Jurkat, Clone E6-1 (cell line): ENCODE data around the gene CCDC110. TPM values are rescaled to one million over a fixed set of nuclear protein-coding genes. Genes with fewer than 3 reads are reported as not detected.
A peak's percentile ranks its signal among the peaks of the same experiment; 100 is the strongest.
"Not testable (repeated sequence)": the region's sequence is repeated elsewhere in the genome, so short reads cannot be mapped to it uniquely, and the experiment has no call there.

Experiments
- DNase-seq: peaks from one replicate; pipeline ENCODE4 v3.0.0-alpha.2; 2011; ENCODE audit warnings: low read depth, low spot score
- H3K4me3 ChIP-seq: 2 replicates; pipeline ENCODE4 v1.5.1; 2011; ENCODE audit warnings: mild to moderate bottlenecking, low read length, control low read depth, moderate library complexity
- polyA plus RNA-seq: library from polyadenylated mRNA; unstranded; fragments of >200 nt; gene quantifications from one replicate; pipeline ENCODE4 v1.2.1, GENCODE V29; 2012; ENCODE audit warnings: missing spikeins; ENCODE audit not compliant: insufficient read length, insufficient read depth

CCDC110 gene
- polyA plus RNA-seq, result not detected

DNA sequence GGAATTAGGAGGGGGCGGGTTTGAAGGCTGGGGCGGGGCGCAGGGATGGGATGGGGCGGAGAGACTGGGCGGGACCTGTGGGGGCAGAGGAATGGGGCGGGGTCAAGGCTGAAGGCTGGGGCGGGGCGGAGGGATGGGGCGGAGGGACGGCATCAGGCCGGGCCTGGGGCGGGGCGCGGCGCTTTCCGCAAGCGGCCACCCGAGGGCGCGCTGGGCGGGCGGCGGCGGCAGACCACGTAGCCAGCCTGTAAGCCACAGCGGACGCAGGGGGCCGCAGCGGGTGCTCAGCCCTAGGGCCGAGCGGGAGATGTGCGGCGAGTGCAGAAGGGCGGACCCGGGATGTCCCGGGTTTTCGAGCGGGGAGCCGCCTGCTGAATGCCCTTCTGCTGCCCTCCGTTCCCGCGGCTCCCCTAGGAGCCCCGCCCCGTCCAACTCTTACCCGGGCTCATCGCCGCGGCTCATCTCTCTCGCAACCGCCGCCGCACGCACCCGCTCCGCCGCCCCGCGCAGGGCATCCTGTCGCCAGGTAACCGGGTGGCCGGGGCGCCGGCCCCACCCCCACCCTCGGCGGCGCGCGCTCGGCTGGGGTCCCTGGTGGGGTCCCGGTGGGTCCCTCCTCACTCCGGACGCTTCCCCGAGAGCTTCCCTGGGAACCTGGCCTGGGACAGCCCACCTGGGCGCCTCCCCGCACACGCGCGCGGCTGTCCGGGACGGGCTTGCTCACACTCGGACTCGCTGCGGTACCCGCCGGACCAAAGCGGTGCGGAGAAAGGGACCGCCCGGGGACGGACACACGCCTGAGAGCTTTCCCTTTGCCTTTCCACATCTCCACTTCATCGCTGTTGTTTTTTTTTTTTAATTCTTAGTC lies at the start of gene CCDC110:
CCDC110 (minus strand) TSS at position 499 of the 868 bp plus-strand sequence; CDS start at position 449, 50 bp downstream.
- H3K4me3 ChIP-seq, result peak within 1 kb of the TSS; percentile 57
- DNase-seq, result peak; percentile 82

DNA sequence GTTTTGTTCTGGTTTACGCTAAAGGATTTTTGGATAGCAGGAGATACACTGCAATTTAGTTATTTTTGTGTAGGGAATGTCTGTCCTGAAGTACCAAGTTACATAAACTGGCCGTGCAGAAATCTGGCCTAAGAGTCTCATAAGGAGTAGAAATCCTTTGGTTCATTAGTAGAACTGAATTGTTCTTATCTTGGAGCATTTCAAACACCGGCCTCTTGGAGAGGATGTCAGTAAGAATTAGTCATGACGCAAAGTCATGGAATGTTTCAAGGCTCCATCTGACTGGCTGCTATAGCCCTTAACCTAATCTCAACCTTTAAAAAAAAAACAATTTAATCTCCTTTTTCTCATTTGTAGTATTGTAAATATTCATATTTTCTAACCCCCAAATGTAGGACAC lies 48.6 kb upstream of the CCDC110 start:
- DNase-seq, result no peak
- H3K4me3 ChIP-seq, result no peak overlapping the region

DNA sequence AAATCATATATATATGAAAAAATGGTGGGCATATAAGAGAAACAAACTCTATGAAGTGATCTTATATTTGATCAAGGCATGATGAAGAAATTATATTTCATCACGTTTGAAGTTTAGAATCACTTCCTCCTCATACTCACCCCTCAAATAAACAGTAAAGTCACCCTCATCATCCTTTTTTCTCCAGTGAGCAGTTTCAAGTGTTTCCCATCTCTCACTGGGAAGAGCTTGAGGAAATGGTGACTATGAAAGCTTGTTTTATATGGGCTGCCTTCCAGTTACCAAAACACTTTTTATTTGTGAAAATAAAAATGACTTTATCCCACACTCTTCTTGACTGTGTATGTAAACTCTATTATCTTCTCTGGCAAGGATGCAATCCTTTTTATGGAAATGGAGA lies 47.0 kb upstream of the CCDC110 start:
- no peak for DNase-seq
- H3K4me3 ChIP-seq, result no peak overlapping the region

DNA sequence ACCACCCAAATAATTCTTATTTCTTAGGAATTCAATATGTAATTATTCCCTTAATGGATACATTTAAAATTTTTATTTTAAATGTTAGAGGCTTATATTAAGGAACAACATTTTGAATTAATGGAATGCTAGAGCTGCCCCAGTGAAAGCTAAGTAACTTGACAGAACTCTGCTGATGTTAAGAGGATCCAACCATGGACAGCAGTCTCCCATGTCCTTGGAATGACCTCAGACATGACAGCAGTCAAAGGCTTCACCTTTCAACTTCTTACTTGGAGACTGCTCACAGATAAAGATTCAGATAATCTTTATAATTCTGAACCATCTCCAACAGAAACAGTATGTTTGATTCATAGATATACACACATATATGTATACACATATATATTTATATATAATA lies 46.5 kb upstream of the CCDC110 start:
- no peak for DNase-seq
- no peak overlapping the region for H3K4me3 ChIP-seq

DNA sequence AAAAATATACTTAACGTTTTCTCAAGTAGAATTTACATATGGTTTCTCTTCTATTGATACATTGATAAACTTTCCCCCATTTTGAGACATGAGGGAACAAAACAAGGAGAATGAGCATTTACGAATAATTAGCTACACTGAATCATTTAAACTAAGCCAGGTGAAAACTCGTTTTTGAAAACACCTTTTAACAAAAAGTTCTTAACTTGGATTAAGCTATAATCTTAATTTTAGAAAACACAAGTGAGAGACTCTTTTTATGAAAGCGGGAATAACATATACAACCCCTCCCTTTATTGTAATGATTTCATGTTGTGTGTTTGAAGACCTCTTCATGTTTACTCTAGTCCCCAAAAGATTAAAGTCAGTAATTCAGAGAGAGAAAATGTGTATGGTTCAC lies 43.7 kb upstream of the CCDC110 start:
- no peak overlapping the region for H3K4me3 ChIP-seq
- no peak for DNase-seq

DNA sequence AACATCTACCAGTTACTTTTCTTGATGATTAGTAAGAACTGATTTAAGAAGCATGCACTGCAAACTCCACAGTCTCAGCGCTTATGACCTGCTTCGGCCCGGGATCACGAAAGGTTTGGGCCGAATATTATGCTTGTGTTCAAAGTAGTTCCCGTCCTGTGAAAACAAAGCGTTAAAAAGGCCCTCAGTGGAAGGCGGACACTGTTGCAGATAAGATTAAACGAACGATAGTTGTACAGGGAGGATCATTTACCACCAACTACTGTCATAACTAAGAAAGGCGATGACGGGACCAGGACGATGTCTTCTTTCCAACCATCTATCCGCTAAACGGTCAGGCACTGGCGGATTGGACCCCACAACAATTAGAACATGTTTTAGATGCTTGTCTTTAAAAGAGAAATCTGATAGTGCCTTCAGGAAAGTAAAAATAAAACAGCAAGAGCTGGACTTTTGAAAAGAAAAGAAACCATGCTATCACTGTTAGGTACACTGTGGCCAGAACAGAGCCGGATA lies 42.7 kb upstream of the CCDC110 start:
- H3K4me3 ChIP-seq, result no peak overlapping the region
- DNase-seq, result no peak

DNA sequence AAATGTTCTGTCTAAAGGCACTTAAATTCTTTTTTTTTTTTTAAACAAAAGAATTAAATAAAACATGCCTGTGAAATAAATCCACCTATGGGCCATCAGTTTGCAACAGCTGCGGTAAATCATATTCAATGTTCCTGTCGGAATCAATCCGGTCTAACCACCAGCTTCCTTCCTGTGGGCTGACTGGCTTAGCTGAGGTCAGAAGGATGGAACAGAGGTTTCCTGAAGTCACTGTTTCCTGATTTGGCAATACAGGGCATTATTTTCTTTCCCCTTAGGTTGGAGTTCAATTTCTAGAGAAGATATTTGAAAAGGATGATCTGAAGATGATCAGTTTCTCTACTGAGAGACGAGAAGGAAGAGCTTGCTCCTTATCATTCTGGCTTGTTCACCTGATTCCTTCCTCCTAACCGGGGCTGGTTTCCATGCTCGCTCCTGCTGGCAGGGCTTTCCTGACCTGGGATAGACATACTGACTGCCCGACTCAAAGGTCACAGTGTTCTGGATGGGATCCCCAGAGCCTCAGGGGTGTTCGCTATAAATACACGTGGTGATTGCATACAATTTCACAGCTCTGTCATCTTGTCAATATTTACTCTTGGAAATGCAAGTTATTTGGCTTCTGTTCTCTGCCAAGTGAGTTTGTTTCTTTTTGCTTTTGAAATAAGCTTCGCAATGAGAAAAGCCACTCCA lies 42.1 kb upstream of the CCDC110 start:
- no peak overlapping the region for H3K4me3 ChIP-seq
- DNase-seq, result peak; percentile 35

DNA sequence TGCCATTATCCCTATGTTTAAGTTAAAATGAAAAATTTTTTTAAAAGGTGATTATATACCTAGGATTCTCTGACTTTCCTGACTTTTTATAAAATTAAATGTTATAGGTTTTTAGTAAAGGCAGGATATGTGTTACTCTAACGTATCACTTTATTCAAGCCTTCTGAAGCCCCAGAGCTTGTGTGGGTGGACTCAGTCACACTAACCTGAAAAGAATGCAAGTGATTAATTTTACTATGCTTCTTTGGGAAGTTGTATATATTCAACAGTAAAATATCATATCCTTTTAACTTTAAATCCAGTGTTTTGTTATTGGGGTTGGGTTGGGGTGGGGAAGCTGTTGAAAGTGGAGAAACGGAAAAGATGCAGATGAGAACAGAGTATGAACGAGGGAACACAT lies 41.0 kb upstream of the CCDC110 start:
- no peak overlapping the region for H3K4me3 ChIP-seq

DNA sequence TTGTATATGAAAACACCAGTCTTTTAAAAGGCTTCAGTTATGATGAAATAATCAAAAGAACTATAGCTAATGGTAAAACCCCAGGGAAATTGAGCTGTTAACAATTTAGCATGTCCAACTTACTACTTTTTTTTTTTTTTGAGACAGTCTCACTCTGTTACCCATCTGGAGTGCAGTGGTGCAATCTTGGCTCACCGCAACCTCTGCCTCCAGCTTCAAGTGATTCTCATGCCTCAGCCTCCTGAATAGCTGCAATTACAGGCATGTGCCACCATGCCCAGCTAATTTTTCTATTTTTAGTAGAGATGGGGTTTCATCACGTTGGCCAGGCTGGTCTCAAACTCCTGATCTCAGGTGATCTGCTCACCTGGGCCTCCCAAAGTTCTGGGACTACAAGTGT lies 39.7 kb upstream of the CCDC110 start:
- not testable (repeated sequence) for DNase-seq, H3K4me3 ChIP-seq

More for the DNA sequence above, 41.0 kb upstream of the CCDC110 start:
- DNase-seq, result no peak

DNA sequence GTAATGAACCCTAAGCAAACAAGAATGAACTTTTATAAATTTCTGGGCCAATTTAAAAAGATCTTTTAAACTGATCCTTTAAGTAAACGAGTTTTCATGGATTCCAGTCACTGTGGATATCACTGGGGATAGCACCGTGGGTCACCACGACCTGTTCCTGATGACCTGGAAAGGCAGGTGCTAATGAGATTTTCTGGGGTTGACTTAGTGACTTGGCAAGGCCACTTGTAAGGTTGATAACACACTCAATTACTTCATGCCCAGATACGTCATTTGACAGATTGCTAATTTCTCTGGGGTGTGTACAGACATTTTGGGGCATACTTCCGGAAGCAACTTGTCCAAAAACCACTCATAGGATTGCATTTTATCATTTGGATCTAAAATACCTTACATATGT lies 39.3 kb upstream of the CCDC110 start:
- DNase-seq, result no peak
- no peak overlapping the region for H3K4me3 ChIP-seq

DNA sequence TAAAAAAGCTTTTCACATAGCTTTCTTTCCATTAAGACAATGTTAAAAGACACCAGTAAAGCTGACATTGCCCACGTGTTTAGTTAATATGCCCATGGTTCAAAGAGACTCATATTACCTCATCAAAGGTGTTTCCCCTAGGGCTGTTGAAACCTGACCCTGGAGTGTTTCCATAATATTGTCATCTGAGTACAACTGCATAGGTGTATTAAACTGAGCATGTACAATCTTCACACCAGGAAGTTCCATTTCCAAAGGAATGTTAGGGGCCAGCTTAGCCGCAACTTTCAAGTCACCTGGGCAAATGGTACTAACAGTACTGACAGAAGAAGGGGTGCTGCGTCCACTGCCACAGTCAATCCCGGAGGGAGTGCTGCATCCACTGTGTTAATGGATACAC lies 36.6 kb upstream of the CCDC110 start:
- no peak for DNase-seq
- no peak overlapping the region for H3K4me3 ChIP-seq

DNA sequence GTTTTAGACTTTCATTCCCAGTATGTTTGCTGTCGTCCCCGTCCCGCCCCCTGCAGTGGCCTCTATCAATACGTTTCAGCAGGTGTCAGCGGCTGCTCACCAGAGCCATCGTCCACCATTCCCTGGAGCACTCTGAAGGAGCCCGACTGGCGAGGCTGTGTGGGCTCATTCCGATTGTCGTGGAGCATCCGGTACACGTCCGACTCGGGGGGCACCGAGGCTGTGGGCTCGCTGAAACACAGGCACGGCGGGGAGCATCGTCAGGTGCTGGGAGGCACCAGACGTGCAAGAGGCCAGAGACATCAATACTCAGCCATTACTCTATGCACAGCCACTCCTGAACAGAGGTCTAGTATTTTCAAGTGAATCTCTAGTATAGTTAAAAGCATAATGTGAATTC lies 34.9 kb upstream of the CCDC110 start:
- DNase-seq, result no peak
- no peak overlapping the region for H3K4me3 ChIP-seq

DNA sequence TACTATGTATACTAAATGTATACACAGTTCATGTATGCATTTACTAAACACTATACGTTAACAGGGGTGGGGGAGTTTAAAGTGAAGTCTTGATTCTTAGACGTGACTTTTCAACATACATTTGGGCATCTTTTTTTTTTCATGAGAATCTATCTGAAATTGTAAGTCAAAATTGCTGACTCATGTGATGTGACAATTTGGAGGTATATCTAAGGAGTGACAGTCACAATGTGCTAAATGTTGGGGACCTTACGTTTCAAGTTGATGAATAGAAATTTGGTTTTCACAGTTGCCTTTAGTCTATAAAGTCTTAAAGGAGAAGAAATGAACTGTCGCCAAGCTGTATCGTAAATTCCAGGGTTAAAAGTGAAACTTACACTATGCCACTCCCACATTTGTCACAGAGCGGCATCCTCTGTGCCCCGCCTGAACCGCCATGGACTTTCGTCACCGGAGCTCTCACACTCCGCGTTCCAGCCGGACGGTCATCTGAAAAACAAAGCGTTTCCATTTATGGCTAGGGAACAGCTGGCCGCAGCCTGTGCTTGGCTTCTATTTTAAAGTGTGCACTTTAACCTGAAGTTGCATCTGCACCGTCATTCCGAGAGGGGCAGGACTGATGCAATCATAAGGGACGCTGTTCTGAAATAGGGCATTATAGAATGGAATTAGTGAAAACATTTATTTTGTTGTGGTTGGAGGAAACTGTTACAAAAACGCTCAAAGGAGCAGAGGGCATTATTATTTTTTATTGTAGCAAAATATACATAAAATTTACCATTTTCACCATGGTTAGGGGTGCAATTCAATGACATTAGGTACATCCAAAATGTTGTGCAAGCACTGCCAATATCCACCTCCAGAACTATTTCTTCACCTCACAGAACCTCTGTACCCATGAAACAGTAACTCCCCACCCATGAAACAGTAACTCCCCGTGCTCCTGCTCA lies 32.8 kb upstream of the CCDC110 start:
- DNase-seq, result no peak

DNA sequence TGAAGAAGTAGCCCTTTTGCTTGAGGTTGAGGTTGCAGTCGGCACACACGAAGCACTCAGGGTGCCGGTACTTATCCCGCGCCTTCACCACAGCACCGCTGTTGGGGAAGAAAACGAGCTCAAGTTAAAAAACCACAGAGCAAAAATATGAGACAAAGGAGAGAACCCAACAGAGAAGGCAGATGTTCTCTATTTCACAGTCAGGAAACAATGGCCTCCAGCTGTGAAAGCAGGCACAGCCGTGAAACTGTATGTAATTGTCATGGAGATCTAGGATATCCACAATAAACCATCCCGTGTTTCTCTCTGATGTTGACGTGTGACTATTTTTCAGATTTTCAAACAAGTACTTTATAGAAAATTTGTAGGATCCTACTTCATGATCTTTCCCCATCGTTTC lies 30.9 kb upstream of the CCDC110 start:
- H3K4me3 ChIP-seq, result no peak overlapping the region
- peak; percentile 17 for DNase-seq

More for the DNA sequence above, 32.8 kb upstream of the CCDC110 start:
- H3K4me3 ChIP-seq, result no peak overlapping the region

DNA sequence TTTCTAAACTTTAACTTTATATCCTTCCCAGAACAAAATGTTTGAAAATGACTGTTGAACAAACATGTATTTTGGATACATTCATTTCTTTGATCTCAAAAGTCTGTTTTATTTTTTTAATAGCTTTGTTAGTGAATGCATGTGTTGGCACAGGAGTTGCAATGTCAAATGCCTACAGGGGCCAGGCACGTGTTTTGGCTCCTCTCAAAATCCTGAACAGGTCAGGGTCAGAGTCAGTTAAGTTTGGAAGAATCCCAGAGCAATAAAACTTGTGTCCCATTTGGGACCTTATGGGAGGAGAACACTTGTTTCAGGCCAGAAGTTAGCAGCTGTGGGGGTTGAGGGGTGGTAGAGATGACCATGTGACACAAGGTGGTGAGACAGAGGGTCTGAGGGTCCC lies 29.0 kb upstream of the CCDC110 start:
- no peak overlapping the region for H3K4me3 ChIP-seq
- DNase-seq, result no peak

DNA sequence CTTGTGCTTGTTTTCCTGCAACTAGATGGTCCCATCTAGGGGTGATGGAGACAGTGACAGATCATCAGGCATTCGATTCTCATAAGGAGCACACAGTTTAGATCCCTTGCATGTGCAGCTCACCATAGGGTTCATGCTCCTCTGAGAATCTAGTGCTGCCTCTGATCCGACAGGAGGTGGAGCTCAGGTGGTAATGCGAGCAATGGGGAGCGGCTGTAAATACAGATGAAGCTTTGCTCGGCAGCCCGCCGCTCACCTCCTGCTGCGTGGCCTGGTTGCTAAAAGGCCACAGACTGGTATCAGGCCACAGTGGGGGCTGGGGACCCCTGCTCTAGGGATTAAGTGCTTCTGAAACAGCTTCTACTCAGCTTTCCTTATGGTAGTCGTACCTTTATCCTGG lies 28.5 kb upstream of the CCDC110 start:
- H3K4me3 ChIP-seq, result no peak overlapping the region
- DNase-seq, result no peak

DNA sequence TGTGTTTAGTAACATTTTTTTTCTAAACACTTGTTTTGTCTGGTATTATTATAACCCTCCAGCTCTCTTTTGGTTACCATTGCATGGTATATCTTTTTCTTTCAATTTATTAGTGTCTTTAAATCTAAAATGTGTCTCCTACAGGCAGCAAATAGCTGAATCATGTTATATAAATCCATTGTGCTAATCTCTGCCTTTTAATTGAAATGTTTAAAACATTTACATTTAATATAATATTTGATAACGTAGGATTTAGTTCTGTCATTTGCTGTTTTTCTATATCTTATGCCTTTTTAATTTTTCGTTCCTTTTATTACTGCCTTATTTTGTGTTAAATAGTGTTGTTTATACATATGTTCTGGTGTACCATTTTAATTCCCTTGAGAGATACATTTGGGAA lies 17.1 kb upstream of the CCDC110 start:
- no peak for DNase-seq
- H3K4me3 ChIP-seq, result no peak overlapping the region

DNA sequence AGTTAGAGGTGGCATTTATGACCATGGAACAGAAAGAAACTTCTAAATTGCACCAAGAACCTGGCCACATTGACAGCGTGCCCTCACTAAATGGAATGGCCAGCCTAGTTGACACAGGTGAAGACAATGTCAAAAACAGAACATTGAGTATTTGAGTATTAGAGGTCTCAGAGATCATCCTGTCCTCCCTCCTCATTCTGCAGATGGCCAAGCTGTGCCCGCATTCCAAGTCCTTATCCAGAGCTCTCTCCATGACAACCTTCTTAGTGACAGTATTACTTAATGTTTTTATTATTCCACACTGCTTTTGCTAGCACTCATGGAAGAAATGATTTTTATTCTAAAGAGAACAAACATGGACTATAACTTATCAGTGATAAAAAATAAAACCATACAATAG lies 9.9 kb upstream of the CCDC110 start:
- no peak overlapping the region for H3K4me3 ChIP-seq
- no peak for DNase-seq

DNA sequence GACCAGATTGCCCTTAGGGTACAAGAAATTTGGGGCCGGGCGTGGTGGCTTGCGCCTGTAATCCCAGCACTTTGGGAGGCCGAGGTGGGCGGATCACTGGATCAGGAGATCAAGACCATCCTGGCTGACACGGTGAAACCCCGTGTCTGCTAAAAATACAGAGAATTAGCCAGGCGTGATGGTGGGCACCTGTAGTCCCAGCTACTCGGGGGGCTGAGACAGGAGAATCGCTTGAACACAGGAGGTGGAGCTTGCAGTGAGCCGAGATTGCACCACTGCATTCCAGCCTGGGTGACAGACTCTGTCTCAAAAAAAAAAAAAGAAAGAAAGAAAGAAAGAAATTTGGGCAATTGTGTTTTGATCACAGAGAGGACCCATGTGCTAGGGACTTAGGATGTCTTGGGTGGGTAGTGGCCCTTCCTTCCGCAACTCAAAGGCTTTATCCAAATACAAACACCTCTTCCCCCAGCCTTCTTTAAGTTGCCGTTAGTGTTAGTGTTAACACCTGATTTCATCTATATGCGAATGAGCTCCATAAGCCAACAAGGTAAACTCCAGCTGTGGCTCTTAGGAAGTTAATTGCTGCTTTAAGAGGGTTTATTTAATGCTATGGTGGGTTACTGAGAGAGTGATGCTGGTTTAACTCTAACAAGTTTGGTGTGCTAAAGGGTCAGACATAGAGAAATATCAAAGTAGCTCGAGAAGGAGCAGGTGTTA lies 8.6 kb upstream of the CCDC110 start:
- DNase-seq, result no peak
- H3K4me3 ChIP-seq, result no peak overlapping the region
